Stomach (tissue), 9 donors: ENCODE results near the gene SWAP70. TPM values are rescaled to one million over a fixed set of nuclear protein-coding genes. Genes with fewer than 3 reads are reported as not detected.

Source experiments
- DNase-seq, 2 donors: peaks; one replicate each; pipeline versions ENCODE4 v3.0.0 to v3.0.0-alpha.2; 2013 to 2019
- H3K27ac ChIP-seq, 5 donors: fragments of 200-600 bp in 4 of 5; sonication (generic) in 4 of 5; one replicate each; pipeline ENCODE4 v1.5.1; 2013 to 2019; ENCODE audit warnings: mild to moderate bottlenecking in 1 of 5, moderate library complexity in 1 of 5
- H3K27me3 ChIP-seq, 3 donors: fragments of 200-600 bp; sonication (generic); one replicate each; pipeline ENCODE4 v1.5.1; 2017 to 2019; ENCODE audit warnings: mixed run types in 1 of 3
- H3K36me3 ChIP-seq, 4 donors: fragments of 200-600 bp; sonication (generic); 1 replicate in 3 of 4; 2 replicates in 1 of 4; pipeline ENCODE4 v1.5.1; 2016 to 2019
- H3K4me1 ChIP-seq, 4 donors: fragments of 200-600 bp; sonication (generic); one replicate each; pipeline ENCODE4 v1.5.1; 2016 to 2019
- H3K4me3 ChIP-seq, 4 donors: fragments of 200-600 bp; sonication (generic) in 3 of 4; one replicate each; pipeline ENCODE4 v1.5.1; 2016 to 2019; ENCODE audit warnings: mild to moderate bottlenecking in 1 of 4
- H3K9me3 ChIP-seq, 4 donors: fragments of 200-600 bp; sonication (generic); one replicate each; pipeline ENCODE4 v1.5.1; 2016 to 2019
- EP300 ChIP-seq: sonication (generic); formaldehyde crosslinking; IDR thresholded peaks from one replicate; pipeline ENCODE4 v1.6.1; 2017; ENCODE audit warnings: antibody characterized with exemption
- POLR2A ChIP-seq, 4 donors: fragments of 450-650 bp; IDR thresholded peaks; one replicate each; pipeline ENCODE4 v1.6.1; 2016; ENCODE audit warnings: antibody characterized with exemption in 4 of 4, control low read depth in 2 of 4, mild to moderate bottlenecking in 1 of 4, moderate library complexity in 1 of 4
- POLR2AphosphoS5 ChIP-seq, 3 donors: sonication (generic); formaldehyde crosslinking; IDR thresholded peaks; one replicate each; pipeline ENCODE4 v1.6.1; 2016; ENCODE audit warnings: antibody characterized with exemption in 3 of 3
- WGBS, 5 donors: extraction: QIAGEN DNeasy Blood & Tissue Kit in 3 of 5; methylation state at CpG; one replicate each; pipeline versions ENCODE4 v1.1.5 to v1.1.7; 2013 to 2018; 5-methylcytosine and 5-hydroxymethylcytosine counted together
- intact Hi-C: fragments of 100-400 bp; cut with DNase I; formaldehyde crosslinking; loops from one replicate; pipeline ENCODE4 v1.15.1; 2023; ENCODE audit warnings: low total_unique reads
- polyA plus RNA-seq, 3 donors: library from polyadenylated mRNA; stranded (reverse); fragments of 200-250 nt; gene quantifications; one replicate each; pipeline ENCODE4 v1.2.3, GENCODE V29; 2013
- total RNA-seq, 5 donors: library from RNA; depleted of rRNA; stranded (reverse); fragments of >200 nt; gene quantifications; one replicate each; pipeline versions ENCODE4 v1.1.0 to v1.2.3, GENCODE V29; 2014 to 2016
- TF ChIP-seq, protein P1 (sequence below), 7 experiments: fragments of 450-650 bp in 4 of 7; fragments of 200-600 bp in 3 of 7; sonication (generic) in 3 of 7; IDR thresholded peaks; one replicate each; pipeline ENCODE4 v1.5.1; 2016 to 2019; ENCODE audit warnings: antibody characterized with exemption in 7 of 7, control low read depth in 2 of 7, mild to moderate bottlenecking in 1 of 7
- donor health status: healthy with polysubstance abuse.
- donor health status: Bipolar disorder and iron deficiency.
- donor health status: healthy.

The SWAP70 gene
- total and polyA plus RNA-seq, 8 donors: 5.1 to 39.5 (median 18.3) TPM

DNA sequence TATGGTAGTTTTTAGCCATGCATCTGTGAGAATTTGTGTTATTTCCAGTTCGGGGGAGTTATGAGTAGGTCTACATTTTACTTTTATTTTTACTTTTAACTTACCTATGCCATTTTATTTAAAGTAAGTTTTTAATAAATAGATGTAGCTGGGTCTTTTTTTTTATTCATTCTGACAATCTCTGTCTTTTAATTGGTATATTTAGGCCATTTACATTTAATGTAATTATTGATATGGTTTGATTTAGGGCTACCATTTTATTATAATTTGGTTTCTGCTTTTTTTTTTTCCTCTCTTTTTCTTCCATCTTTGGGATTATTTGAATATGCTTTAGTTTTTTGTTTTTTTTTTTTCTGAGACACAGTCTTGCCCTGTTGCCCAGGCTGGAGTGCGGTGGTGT lies 1.9 kb downstream of the SWAP70 start:
- DNase-seq: no peak
- Histone ChIP-seq H3K9me3 (peaks cover 0 to 7% (median 0%) of the 10 kb centered on the region in 4 donors), H3K36me3 (no peaks in the 10 kb centered on the region), H3K27ac (peak overlapping the region in 1 of 5 donors; percentile 98), H3K27me3 (no peaks in the 10 kb centered on the region), H3K4me3 (peak overlapping the region in 2 of 4 donors; percentile 83 to 91), H3K4me1 (peaks cover 0 to 36% (median 14%) of the 10 kb centered on the region in 4 donors)
- 93 to 99% (median 95%) methylated on average over 2 of the region's 2 CpGs for WGBS, 5 donors
- intact Hi-C loops: no loop called here
- TF ChIP-seq POLR2A (IDR thresholded peaks at IDR 0.05) (no peak), POLR2AphosphoS5 (IDR thresholded peaks at IDR 0.05) (no peak), EP300 (no peak)
- TF ChIP-seq, protein P1, sequence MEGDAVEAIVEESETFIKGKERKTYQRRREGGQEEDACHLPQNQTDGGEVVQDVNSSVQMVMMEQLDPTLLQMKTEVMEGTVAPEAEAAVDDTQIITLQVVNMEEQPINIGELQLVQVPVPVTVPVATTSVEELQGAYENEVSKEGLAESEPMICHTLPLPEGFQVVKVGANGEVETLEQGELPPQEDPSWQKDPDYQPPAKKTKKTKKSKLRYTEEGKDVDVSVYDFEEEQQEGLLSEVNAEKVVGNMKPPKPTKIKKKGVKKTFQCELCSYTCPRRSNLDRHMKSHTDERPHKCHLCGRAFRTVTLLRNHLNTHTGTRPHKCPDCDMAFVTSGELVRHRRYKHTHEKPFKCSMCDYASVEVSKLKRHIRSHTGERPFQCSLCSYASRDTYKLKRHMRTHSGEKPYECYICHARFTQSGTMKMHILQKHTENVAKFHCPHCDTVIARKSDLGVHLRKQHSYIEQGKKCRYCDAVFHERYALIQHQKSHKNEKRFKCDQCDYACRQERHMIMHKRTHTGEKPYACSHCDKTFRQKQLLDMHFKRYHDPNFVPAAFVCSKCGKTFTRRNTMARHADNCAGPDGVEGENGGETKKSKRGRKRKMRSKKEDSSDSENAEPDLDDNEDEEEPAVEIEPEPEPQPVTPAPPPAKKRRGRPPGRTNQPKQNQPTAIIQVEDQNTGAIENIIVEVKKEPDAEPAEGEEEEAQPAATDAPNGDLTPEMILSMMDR (IDR thresholded peaks at IDR 0.05): no peak

GRCh38 chr11:9669954-9670353 lies 6.1 kb downstream of the SWAP70 start:
- TF ChIP-seq POLR2A (IDR thresholded peaks at IDR 0.05): no peak
- TF ChIP-seq EP300: no peak
- TF ChIP-seq, protein P1 (IDR thresholded peaks at IDR 0.05): no peak
- TF ChIP-seq POLR2AphosphoS5 (IDR thresholded peaks at IDR 0.05): no peak
- no peak for DNase-seq
- 89 to 98% (median 96%) methylated on average over 6 of the region's 6 CpGs for WGBS, 5 donors
- Histone ChIP-seq H3K27me3 (no peaks in the 10 kb centered on the region), H3K27ac (no peak overlapping the region), H3K4me3 (no peak overlapping the region), H3K9me3 (peaks cover 0 to 7% (median 0%) of the 10 kb centered on the region in 4 donors), H3K36me3 (no peaks in the 10 kb centered on the region), H3K4me1 (peaks cover 0 to 26% (median 10%) of the 10 kb centered on the region in 4 donors)
- intact Hi-C loops: no loop called here

DNA sequence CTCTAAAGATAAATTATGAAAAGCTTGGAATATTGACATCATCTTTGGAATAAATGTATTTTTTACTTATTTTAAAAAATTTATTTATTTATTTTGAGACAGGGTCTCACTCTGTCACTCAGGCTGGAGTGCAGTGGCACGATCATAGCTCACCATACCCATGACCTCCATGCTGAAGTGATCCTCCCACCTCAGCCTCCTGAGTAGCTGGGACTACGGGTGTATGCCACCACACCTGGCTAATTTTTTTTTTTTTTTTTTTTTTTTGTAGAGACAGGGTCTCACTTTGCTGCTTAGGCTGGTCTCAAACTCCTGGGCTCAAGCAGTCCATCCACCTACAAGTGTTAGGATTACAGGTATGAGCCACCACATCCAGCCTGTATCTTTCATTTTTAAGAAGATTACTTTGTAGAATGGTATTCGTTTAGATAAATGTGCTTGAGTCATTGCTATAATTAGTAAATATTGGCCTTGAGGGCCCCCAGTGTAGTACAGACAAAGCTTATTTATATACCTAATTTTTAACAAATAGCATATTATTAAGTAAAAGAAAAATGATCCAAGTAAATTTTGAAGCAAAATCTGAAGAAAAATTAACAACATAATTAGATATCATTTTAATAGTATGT lies 8.5 kb downstream of the SWAP70 start:
- H3K4me1 ChIP-seq: peaks cover 0 to 36% (median 14%) of the 10 kb centered on the region in 4 donors
- 75 to 85% (median 82%) methylated on average over 3 of the region's 3 CpGs for WGBS, 5 donors
- H3K9me3 ChIP-seq: no peaks in the 10 kb centered on the region
- H3K27ac ChIP-seq: no peak overlapping the region
- H3K4me3 ChIP-seq: no peak overlapping the region
- H3K27me3 ChIP-seq: no peaks in the 10 kb centered on the region
- DNase-seq: no peak
- intact Hi-C loops: no loop called here
- TF ChIP-seq, protein P1 (IDR thresholded peaks at IDR 0.05): no peak
- TF ChIP-seq EP300: no peak
- no peak for TF ChIP-seq POLR2A (IDR thresholded peaks at IDR 0.05)
- no peak for TF ChIP-seq POLR2AphosphoS5 (IDR thresholded peaks at IDR 0.05)
- no peaks in the 10 kb centered on the region for H3K36me3 ChIP-seq

DNA sequence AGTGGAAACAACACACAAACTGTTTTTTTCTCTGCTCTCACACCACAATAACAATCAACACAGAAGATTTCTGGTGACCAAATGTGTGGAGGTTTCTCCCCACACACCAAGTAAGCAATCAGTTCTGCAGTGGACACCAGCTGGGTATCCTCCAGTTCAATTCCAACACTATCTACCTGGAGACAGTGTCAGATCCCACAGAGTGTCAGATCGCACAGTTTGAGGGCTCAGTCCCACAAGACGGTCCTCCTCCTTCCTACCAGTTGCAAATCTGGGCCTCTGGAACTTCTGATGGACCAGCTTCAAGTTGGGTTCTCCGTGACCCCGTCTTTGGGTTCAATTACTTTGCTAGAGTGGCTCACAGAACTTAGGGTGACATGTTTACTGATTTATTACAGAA lies 9.0 kb downstream of the SWAP70 start:
- Histone ChIP-seq H3K36me3 (no peaks in the 10 kb centered on the region), H3K27me3 (no peaks in the 10 kb centered on the region), H3K4me1 (peaks cover 0 to 31% (median 12%) of the 10 kb centered on the region in 4 donors), H3K27ac (no peak overlapping the region), H3K4me3 (no peak overlapping the region), H3K9me3 (no peaks in the 10 kb centered on the region)
- TF ChIP-seq POLR2AphosphoS5 (IDR thresholded peaks at IDR 0.05): no peak
- TF ChIP-seq POLR2A (IDR thresholded peaks at IDR 0.05): no peak
- TF ChIP-seq EP300: no peak
- TF ChIP-seq, protein P1 (IDR thresholded peaks at IDR 0.05): no peak
- DNase-seq: no peak
- intact Hi-C loops: no loop called here
- 95 to 97% (median 96%) methylated on average over 4 of the region's 4 CpGs for WGBS, 5 donors
